8988T (cell line): Measurements from ENCODE around the gene POU2AF2.
"Not testable (repeated sequence)": the region's sequence is repeated elsewhere in the genome, so short reads cannot be mapped to it uniquely, and the experiment has no call there.

Experiments
- DNase-seq: peaks from one replicate; pipeline ENCODE4 v3.0.0; 2011

Gene POU2AF2

GRCh38 chr11:111245425-111245824 lies at the start of gene POU2AF2:
Gene POU2AF2, plus strand, starts transcription at chr11:111245725. Its CDS starts 129 bp downstream, at chr11:111245854.
- no peak for DNase-seq

GRCh38 chr11:111200010-111200534 lies 45.5 kb upstream of the POU2AF2 start:
- no peak for DNase-seq

GRCh38 chr11:111204211-111204610 lies 41.3 kb upstream of the POU2AF2 start:
- DNase-seq = no peak

- DNase-seq = no peak
Measured at GRCh38 chr11:111205632-111206385, 39.7 kb upstream of the POU2AF2 start.

GRCh38 chr11:111206472-111206871 lies 39.1 kb upstream of the POU2AF2 start:
- DNase-seq = no peak

GRCh38 chr11:111207213-111207612 lies 38.3 kb upstream of the POU2AF2 start:
- DNase-seq = no peak

GRCh38 chr11:111209543-111210355 lies 35.8 kb upstream of the POU2AF2 start:
- DNase-seq = no peak

- no peak for DNase-seq
Measured at GRCh38 chr11:111213256-111213655, 32.3 kb upstream of the POU2AF2 start.

- no peak for DNase-seq
Measured at GRCh38 chr11:111220721-111221120, 24.8 kb upstream of the POU2AF2 start.

GRCh38 chr11:111221208-111221607 lies 24.3 kb upstream of the POU2AF2 start:
- no peak for DNase-seq

GRCh38 chr11:111221936-111222335 lies 23.6 kb upstream of the POU2AF2 start:
- not testable (repeated sequence) for DNase-seq

GRCh38 chr11:111222821-111223455 lies 22.6 kb upstream of the POU2AF2 start:
- not testable (repeated sequence) for DNase-seq

GRCh38 chr11:111225881-111226280 lies 19.6 kb upstream of the POU2AF2 start:
- DNase-seq = no peak

- no peak for DNase-seq
Measured at GRCh38 chr11:111229604-111230003, 15.9 kb upstream of the POU2AF2 start.

GRCh38 chr11:111230122-111230465 lies 15.4 kb upstream of the POU2AF2 start:
- no peak for DNase-seq

GRCh38 chr11:111231836-111232235 lies 13.7 kb upstream of the POU2AF2 start:
- DNase-seq = no peak

- DNase-seq = no peak
Measured at GRCh38 chr11:111236383-111236782, 9.1 kb upstream of the POU2AF2 start.

GRCh38 chr11:111237926-111238325 lies 7.6 kb upstream of the POU2AF2 start:
- DNase-seq = no peak

GRCh38 chr11:111246956-111247355 lies 1.4 kb downstream of the POU2AF2 start:
- DNase-seq = no peak

- DNase-seq = no peak
Measured at GRCh38 chr11:111250936-111251335, 5.4 kb downstream of the POU2AF2 start.

GRCh38 chr11:111253131-111253530 lies 7.6 kb downstream of the POU2AF2 start:
- DNase-seq = no peak

- no peak for DNase-seq
Measured at GRCh38 chr11:111253630-111254029, 8.1 kb downstream of the POU2AF2 start.

GRCh38 chr11:111258046-111258445 lies 12.5 kb downstream of the POU2AF2 start:
- no peak for DNase-seq

GRCh38 chr11:111259896-111260295 lies 14.4 kb downstream of the POU2AF2 start:
- DNase-seq = no peak
